ENCODE results near the gene AGAP1.

DNA sequence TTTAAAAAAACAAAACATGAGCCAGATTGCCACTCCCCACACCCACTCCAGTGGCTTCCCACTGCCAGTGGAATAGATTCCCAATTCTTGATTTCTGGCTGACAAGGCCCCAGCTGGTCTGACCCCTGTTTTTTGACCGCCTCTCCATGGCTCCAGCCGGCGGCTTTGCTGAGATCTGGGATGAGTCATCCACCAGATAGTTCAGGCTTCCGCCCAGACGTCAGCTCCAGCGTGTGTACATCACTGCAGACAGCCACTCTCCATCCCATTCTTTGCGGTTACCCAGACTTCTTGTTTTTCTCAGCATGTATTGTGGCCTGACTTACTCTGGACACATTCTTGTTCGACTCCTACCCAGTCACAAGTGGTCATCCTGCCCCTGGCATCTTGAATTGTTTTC lies 446.5 kb downstream of the AGAP1 start:
- TF ChIP-seq CTCF (IDR thresholded peaks at IDR 0.05 in 8 of 11, conservative IDR thresholded peaks at IDR 0.05 in 3 of 11) (no peak), POLR2A (IDR thresholded peaks at IDR 0.05) (no peak)

Measured in spleen (tissue), 7 donors.